ENCODE results near the gene ASCC3.
"Not testable (repeated sequence)": the region's sequence is repeated elsewhere in the genome, so short reads cannot be mapped to it uniquely, and the experiment has no call there.

ASCC3 gene

GRCh38 chr6:100663219-100663863 is 217.8 kb downstream of the ASCC3 start:
- no peak overlapping the region for H3K4me3 ChIP-seq (replicated peaks in 1 of 2; ENCODE audit: low read depth in 2 of 2, low read length in 2 of 2)
- DNase-seq (ENCODE audit: low read depth in 2 of 2) = peak; percentile 78 to 89
- TF ChIP-seq, protein P1, sequence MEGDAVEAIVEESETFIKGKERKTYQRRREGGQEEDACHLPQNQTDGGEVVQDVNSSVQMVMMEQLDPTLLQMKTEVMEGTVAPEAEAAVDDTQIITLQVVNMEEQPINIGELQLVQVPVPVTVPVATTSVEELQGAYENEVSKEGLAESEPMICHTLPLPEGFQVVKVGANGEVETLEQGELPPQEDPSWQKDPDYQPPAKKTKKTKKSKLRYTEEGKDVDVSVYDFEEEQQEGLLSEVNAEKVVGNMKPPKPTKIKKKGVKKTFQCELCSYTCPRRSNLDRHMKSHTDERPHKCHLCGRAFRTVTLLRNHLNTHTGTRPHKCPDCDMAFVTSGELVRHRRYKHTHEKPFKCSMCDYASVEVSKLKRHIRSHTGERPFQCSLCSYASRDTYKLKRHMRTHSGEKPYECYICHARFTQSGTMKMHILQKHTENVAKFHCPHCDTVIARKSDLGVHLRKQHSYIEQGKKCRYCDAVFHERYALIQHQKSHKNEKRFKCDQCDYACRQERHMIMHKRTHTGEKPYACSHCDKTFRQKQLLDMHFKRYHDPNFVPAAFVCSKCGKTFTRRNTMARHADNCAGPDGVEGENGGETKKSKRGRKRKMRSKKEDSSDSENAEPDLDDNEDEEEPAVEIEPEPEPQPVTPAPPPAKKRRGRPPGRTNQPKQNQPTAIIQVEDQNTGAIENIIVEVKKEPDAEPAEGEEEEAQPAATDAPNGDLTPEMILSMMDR (IDR thresholded peaks at IDR 0.05; ENCODE audit: low read depth, low read length) = no peak

- no peak overlapping the region for H3K4me3 ChIP-seq (replicated peaks in 1 of 2; ENCODE audit: low read depth in 2 of 2, low read length in 2 of 2)
- DNase-seq (ENCODE audit: low read depth in 2 of 2) = no peak
- TF ChIP-seq, protein P1 (IDR thresholded peaks at IDR 0.05; ENCODE audit: low read depth, low read length) = no peak
These were observed 218.9 kb downstream of the ASCC3 start for GRCh38 chr6:100662264-100662663.

- TF ChIP-seq, protein P1 (IDR thresholded peaks at IDR 0.05; ENCODE audit: low read depth, low read length) = no peak
- no peak for DNase-seq (ENCODE audit: low read depth in 2 of 2)
- H3K4me3 ChIP-seq (replicated peaks in 1 of 2; ENCODE audit: low read depth in 2 of 2, low read length in 2 of 2) = no peak overlapping the region
These were observed 222.6 kb downstream of the ASCC3 start for GRCh38 chr6:100658486-100658885.

GRCh38 chr6:100657678-100658330 is 223.3 kb downstream of the ASCC3 start:
- TF ChIP-seq, protein P1 (IDR thresholded peaks at IDR 0.05; ENCODE audit: low read depth, low read length) = peak; percentile 58
- peak; percentile 37 to 46 for DNase-seq (ENCODE audit: low read depth in 2 of 2)
- no peak overlapping the region for H3K4me3 ChIP-seq (replicated peaks in 1 of 2; ENCODE audit: low read depth in 2 of 2, low read length in 2 of 2)

- not testable (repeated sequence) for DNase-seq (ENCODE audit: low read depth in 2 of 2); H3K4me3 ChIP-seq (replicated peaks in 1 of 2; ENCODE audit: low read depth in 2 of 2, low read length in 2 of 2)
These were observed 240.0 kb downstream of the ASCC3 start for GRCh38 chr6:100641147-100641546.

DNA sequence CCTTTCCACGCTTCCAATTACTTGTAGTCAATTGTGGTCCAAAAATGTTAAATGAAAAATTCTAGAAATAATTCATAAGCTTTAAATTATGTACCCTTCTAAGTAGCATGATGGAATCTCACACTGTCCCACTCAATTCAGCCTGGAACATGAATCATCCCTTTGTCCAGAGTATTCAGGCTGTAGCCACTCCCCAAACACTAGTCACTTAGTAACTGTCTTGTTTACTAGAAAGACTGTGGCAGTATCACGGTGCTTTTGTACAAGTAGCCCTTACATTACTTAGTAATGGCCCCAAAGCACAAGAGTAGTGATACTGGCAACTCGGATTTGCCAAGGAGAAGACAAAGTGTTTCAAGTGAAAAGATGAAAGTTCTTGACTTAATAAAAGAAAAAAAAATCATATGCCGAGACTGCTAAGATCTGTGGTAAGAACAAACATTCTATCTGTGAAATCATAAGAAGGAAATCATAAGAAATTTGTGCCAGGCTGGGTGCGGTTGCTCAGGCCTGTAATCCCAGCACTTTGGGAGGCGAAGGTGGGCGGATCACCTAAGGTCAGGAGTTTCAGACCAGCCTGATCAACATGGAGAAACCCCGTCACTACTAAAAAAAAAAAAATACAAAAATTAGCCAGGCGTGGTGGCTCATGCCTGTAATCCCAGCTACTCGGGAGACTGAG is 247.9 kb downstream of the ASCC3 start:
- TF ChIP-seq, protein P1 (IDR thresholded peaks at IDR 0.05; ENCODE audit: low read depth, low read length) = no peak
- no peak overlapping the region for H3K4me3 ChIP-seq (replicated peaks in 1 of 2; ENCODE audit: low read depth in 2 of 2, low read length in 2 of 2)
- peak; percentile 89 to 95 for DNase-seq (ENCODE audit: low read depth in 2 of 2)

GRCh38 chr6:100630536-100630935 is 250.6 kb downstream of the ASCC3 start:
- TF ChIP-seq, protein P1 (IDR thresholded peaks at IDR 0.05; ENCODE audit: low read depth, low read length) = no peak
- no peak for DNase-seq (ENCODE audit: low read depth in 2 of 2)
- no peak overlapping the region for H3K4me3 ChIP-seq (replicated peaks in 1 of 2; ENCODE audit: low read depth in 2 of 2, low read length in 2 of 2)

All from cardiac fibroblast (primary cell).